OCI-M1 (cell line): Measurements from ENCODE around the gene SGSM1.
A peak's percentile ranks its signal among the peaks of the same experiment; 100 is the strongest.
"Not testable (repeated sequence)": the region's sequence is repeated elsewhere in the genome, so short reads cannot be mapped to it uniquely, and the experiment has no call there.

Experiments used
- DNase-seq: peaks from one replicate; lab custom pipeline; 2025; lab: John Stamatoyannopoulos, UW

SGSM1 gene

GRCh38 chr22:24905909-24906308 is 99.9 kb downstream of the SGSM1 start:
- DNase-seq = no peak

GRCh38 chr22:24907101-24907500 is 101.1 kb downstream of the SGSM1 start:
- not testable (repeated sequence) for DNase-seq

DNA sequence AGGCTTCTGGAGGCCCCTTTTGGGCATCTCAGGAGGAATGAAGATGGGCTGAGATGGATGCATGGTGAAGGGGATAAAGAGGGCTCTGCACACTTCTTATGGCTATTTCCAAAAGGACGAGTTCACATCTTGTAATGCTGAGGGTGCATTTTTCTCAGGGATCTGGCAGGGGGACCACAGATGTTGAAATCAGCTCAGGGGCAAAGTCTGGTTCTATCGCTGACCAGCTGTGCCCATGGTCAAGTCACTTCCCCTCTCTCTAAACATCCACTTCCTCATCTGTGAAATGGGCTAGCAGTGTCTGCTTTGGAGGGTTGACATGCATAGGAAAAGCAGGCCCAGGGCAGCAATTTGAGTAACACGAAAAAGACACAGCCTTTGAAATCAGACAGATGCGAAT is 114.0 kb downstream of the SGSM1 start:
- DNase-seq = no peak

GRCh38 chr22:24925586-24926427 is 119.8 kb downstream of the SGSM1 start:
- DNase-seq = no peak

DNA sequence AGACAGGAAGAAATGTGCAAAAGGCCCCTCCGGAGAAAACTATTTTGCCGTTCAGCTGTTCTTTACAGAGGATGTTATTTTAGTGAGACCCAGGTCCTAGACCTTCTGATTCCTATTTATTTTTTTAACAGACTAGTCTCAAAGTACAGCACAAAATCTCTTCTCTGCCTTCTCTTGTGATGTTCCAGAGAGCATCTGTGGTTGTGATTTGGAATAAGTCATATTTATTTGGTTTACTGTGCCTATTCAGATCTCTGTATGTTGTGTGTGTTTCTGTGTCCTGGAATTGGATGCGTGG is 120.4 kb downstream of the SGSM1 start:
- no peak for DNase-seq

DNA sequence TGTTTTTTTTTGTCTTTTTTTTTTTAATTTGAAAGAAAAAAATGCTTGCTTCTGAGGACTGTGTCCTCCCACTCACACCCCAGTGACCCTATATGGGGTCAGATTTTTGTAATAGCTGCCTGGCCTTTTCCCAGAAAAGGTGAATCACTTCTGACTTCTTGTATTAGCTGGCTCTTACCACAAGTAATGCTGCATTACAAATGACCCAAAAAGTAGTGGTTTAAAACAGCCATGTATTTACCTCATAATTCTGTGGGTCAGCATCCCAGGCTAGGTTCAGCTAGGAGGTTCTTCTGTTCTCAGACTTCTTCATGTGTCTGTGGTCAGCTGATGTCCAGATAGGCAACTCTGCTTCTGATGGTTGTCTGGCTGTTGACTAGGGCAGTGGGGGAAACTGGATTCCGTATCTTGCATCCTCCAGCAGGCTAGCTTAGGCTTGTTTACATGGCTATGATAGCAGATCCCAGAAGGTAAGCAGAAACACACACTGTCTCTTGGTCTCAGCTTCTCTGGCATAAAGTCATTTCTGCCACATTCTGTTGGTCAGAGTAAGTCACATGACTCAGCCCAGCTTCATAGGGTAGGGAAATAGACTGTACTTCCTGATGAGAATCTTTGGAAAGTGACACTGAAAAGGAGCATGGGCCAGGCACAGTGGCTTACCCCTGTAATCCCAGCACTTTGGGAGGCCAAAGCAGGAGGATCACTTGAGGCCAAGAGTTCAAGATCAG is 121.0 kb downstream of the SGSM1 start:
- DNase-seq = no peak

DNA sequence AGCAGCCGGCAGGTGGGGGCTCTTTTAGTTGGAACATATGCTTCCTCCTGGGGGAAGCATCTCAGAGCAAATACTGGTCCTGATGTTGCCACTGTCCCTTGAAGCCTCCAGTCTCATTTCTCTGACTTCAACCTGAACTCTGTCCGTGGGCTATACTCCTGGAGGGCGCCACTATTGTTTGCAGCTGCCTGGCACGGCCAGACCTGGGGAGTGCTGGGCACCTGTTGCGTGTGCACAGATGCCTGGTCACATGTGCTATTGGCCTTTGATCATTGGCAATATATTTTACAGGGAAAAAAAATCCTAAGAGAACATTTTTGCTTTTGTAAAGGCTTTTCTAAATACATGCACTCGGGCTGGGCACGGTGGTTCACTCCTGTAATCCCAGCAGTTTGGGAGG is 122.3 kb downstream of the SGSM1 start:
- DNase-seq = no peak

DNA sequence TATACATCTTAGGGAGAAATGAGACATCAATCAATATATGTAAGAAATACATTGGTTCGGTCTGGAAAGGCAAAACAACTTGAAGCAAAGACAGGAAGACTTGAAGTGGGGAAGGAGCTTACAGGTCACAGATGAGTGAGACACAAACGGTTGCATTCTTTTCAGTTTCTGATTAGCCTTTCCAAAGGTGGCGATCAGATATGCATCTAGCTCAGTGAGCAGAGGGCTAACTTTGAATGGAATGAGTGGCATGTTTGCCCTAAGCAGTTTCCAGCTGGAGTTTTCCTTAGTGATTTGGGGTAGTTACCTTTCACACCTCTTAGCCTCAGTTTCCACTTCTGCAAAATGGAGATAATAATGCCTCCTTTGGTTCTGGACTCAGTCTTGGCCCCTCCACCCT is 124.7 kb downstream of the SGSM1 start:
- no peak for DNase-seq

DNA sequence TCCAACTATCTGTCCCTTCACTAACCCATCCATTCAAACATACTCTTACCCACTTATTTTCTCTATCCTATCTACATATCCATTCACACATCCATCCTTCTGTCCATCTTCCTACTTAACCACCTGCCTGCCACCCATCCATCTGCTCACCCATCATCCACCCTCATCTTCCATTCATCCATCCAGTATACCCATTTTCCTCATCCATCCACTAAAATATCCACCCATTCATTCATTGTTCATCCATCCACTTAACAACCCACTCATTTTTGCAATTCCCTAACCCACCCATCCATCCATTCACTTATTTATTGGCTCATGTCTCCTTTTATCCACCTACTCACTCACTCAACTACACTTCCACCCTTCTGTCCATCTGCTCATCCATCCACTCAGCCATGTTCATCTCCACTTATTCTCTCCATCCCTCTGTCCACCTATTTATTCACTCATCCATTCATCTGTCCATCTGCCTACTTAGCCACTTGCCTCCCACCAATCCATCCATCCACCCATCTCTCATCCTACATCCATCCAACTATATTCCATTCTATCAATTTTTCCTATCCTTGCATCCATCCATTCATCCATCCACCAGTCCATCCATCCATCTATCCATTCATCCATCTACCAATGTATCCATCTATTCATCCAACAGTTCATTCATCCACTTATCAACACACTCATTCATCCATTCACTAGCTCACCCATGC is 129.9 kb downstream of the SGSM1 start:
- no peak for DNase-seq

DNA sequence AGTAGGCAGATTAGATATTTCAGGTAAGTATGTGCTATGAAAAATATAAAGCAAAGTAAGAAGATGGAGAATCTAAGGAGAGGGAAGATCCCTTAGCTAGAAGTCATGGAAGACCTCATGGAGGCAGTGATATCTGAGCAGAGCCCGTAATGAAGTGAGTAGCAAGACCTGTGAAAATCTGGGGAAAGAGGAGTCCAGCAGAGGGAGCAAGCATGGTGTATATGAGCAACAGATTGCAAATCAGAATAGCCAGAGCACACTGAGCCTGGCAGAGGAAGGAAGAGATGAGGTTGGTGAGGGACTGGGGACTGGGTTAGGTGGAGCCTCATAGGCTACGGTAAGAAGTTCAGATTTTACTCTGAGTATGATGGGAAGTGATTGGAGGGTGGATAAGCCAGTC is 131.1 kb downstream of the SGSM1 start:
- DNase-seq = peak; percentile 41

GRCh38 chr22:24938741-24939341 is 132.8 kb downstream of the SGSM1 start:
- peak; percentile 73 for DNase-seq

DNA sequence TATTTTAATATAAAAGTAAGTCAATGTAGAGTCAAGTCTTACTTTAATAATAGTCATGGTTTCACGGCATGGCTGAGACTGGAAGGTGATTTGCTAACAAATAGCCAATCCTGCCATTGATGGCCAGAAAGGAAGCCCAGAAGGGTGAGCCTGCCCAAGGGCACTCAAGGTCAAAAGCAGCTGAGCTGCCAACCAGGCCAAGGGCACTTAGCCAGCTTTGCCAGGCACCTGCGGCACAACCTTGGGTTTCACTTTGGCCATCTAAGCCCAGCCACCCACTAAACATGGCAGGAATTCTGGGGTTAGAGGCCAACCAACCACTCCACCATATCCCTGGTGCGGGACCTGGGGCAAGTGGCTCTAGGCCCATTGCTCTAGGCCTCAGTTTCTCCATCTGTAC is 136.3 kb downstream of the SGSM1 start:
- no peak for DNase-seq

GRCh38 chr22:24944217-24944937 is 138.4 kb downstream of the SGSM1 start:
- no peak for DNase-seq

DNA sequence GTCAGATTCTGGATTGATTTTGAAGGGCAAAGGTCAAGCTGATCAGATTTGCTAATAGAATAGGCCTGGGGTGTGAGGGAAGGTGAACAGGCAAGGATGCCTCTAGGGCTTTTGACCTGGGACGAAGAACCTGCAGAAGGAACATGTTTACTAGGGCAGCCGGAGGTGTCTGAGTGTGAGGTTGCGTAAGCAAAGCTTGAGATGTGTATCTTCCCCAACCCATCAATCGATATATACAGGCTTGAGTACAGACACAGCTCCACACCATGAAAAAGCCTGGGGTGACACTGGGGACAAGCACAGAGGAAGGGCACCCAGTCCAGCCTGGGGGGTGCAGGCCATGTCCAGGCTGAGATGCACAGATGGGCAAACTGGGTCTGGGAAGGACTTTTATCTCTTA is 139.4 kb downstream of the SGSM1 start:
- DNase-seq = no peak

DNA sequence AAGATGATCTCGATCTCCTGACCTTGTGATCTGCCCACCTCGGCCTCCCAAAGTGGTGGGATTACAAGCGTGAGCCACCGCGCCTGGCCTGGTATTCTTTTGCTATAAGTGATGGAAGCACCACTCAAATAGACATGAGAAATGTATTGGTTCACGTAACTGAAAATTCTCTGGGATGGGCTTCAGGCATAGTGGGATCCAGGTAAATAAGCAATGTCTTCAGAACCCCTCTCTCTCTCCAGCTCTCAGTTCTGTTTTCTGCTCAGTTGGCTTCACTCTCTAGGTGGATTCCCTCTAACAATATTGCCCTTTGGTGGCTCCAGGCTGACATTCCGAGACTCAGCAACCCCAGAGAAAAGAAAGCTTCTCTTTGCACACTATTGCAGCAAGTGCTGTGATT is 141.4 kb downstream of the SGSM1 start:
- DNase-seq = no peak

DNA sequence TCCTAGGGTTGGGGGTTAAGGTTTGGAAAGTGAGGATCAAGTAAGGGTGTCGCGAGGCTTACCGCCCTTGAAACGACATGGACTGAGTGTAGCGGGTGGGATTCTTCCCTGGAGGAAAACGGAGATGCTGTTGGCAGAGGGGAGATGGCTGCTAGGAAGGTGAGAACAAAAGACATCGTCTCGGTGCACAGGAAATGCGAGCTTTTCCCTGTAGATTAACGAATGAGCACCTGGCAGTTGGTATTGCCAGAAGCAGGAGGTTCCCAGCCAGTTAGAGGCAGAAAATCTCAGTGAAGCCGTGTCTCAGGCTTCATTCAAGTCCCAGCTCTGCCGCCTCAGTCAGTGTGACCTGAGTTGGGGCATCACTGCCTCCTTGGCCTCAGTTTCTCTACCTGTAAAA is 141.9 kb downstream of the SGSM1 start:
- no peak for DNase-seq

DNA sequence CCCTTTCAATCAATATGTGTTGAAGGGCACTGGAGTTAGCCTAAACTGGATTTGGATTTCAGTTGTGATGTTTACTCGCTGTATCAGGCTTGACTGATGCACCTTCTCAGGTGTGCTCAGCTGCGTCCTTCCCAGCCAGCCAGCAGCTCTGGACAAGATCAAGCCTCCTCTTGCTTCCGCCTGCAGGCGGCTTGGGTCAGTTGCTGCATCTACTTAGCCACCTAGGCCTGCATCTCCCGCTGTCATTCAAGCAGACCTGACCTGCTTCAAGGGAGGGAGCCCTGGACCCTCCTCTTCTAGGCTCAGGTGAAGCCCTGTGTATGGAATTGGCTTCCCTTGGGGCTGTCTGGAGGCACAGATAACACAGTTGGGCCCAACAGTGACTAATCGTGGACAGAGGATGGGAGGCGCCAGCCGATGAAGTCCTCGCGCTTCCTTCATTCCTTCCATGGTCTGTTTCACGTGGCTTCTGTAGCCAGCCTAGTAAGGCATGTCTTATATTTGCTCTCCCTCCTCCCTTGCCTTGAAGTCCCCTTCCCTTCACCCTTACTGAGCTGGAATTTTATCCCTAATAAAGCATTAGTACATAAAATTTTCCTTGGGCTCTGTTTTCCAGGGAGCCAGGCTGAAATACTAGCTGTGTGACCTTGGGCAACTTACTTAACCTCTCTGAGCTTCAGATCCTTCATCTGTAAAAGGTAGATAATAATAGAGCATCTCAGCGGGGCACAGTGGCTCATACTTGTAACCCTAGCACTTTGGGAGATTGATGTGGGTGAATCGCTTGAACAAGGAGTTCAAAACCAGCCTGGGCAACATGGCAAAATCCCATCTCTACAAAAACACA is 142.6 kb downstream of the SGSM1 start:
- DNase-seq = no peak

- DNase-seq = no peak
Measured at GRCh38 chr22:24950272-24950902, 144.4 kb downstream of the SGSM1 start.

DNA sequence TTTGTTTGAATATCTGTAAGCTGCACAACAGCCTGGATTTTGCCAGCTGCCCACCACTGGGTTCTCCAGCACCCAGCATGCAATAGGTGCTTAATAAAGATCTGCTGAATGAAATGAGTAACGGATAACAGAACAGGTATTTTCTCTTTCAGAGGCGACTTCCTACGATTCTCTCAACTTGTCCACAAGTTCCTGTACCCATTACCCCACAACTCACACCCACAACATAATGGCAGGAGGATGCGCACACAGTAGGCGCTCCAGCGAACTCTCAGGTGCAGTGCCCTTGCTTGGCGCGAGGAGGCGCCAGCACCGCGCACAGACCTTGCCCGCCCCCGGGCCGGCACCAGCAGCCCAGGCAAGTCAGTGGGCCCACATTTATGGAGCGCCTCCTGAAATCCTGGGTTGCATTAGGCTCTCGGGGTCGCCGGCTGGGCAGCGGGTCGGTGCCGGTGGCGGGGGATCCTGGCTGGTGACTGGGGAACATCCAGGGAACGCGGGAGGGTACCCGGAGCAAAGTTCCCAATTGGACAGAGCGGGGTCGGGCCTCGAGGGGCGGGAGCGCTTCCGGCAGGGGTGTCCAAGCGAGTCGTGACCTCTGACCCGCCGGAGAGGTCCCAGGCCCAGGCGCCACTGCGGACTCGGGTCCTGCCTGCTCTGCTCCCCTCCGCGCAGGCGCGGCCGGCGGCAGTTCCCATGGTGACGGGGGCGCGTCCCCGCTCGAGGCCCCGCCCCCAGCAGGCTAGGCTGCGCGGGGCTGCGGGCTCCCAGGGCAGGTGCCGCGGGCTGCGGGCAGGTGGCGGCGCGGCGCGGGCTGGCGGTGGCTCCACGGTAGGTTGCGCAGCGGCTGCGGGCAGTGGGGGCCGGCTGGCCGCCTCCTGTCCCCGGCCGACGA is 146.2 kb downstream of the SGSM1 start, which contains the start of gene KIAA1671:
Gene KIAA1671 (plus strand): TSS at position 775 of the 895 bp plus-strand sequence. CDS start 75,284 bp downstream, outside the sequence.
- DNase-seq = peak; percentile 94
